ENCODE results near the gene MRPS7.
"Not testable (repeated sequence)": the region's sequence is repeated elsewhere in the genome, so short reads cannot be mapped to it uniquely, and the experiment has no call there.

Gene MRPS7

GRCh38 chr17:75271955-75272847 is 10.5 kb downstream of the MRPS7 start:
- DNase-seq = no peak

- no peak for DNase-seq
Observed at GRCh38 chr17:75272848-75273184, 11.1 kb downstream of the MRPS7 start.

- DNase-seq = no peak
Observed at GRCh38 chr17:75273977-75274708, 12.5 kb downstream of the MRPS7 start.

GRCh38 chr17:75277664-75278071 is 16.0 kb downstream of the MRPS7 start:
- no peak for DNase-seq

GRCh38 chr17:75280189-75280588 is 18.5 kb downstream of the MRPS7 start:
- DNase-seq = not testable (repeated sequence)

GRCh38 chr17:75285123-75285522 is 23.4 kb downstream of the MRPS7 start:
- no peak for DNase-seq

GRCh38 chr17:75287221-75287620 is 25.5 kb downstream of the MRPS7 start:
- DNase-seq = no peak

GRCh38 chr17:75288359-75288758 is 26.7 kb downstream of the MRPS7 start:
- no peak for DNase-seq

GRCh38 chr17:75288770-75289114 is 27.1 kb downstream of the MRPS7 start:
- no peak for DNase-seq

GRCh38 chr17:75289115-75289831 is 27.6 kb downstream of the MRPS7 start, which contains the start of gene SLC25A19:
Gene SLC25A19 (minus strand): TSS chr17:75289433. CDS start chr17:75286764, 2,669 bp downstream.
- peak; percentile 99 for DNase-seq

GRCh38 chr17:75289832-75290337 is 28.2 kb downstream of the MRPS7 start:
- peak; percentile 89 for DNase-seq

GRCh38 chr17:75292810-75293448 is 31.2 kb downstream of the MRPS7 start:
- peak; percentile 79 for DNase-seq

GRCh38 chr17:75295201-75296158 is 33.8 kb downstream of the MRPS7 start:
- peak; percentile 97 for DNase-seq

- no peak for DNase-seq
Observed at GRCh38 chr17:75300280-75300679, 38.6 kb downstream of the MRPS7 start.

GRCh38 chr17:75301049-75301448 is 39.4 kb downstream of the MRPS7 start:
- DNase-seq = peak; percentile 95

GRCh38 chr17:75301502-75302206 is 40.0 kb downstream of the MRPS7 start:
- peak; percentile 95 for DNase-seq

- DNase-seq = no peak
Observed at GRCh38 chr17:75307957-75308731, 46.5 kb downstream of the MRPS7 start.

- DNase-seq = peak; percentile 50
Observed at GRCh38 chr17:75308732-75309629, 47.3 kb downstream of the MRPS7 start.

Data from inflammatory macrophage treated with lipopolysaccharide for 4 hours (primary cell).